ENCODE results near the gene SEZ6L2. TPM values are rescaled to one million over a fixed set of nuclear protein-coding genes. Genes with fewer than 3 reads are reported as not detected.
A peak's percentile ranks its signal among the peaks of the same experiment; 100 is the strongest.

Gene SEZ6L2
- total and polyA plus RNA-seq, 9 of the 15 experiments (the other 6 are each of a cell fraction or from before 2014, with no cell fraction given), result 0.10 to 2.1 (median 0.72) TPM

- TF ChIP-seq MED1 (CRISPR knock-in tag; IDR thresholded peaks at IDR 0.05; ENCODE audit: borderline replicate concordance) (no peak), EHMT2 (IDR thresholded peaks at IDR 0.05) (no peak), BHLHE40 (IDR thresholded peaks at IDR 0.05; ENCODE audit: low read length) (peak; percentile 92), CREB3L1 (IDR thresholded peaks at IDR 0.05; ENCODE audit: borderline replicate concordance, low read depth) (peak; percentile 86), MTA2 (IDR thresholded peaks at IDR 0.05; ENCODE audit: low read depth) (no peak), ARID3B (CRISPR knock-in tag; IDR thresholded peaks at IDR 0.05; ENCODE audit: borderline replicate concordance) (no peak), THRB (CRISPR knock-in tag; conservative IDR thresholded peaks at IDR 0.05) (0 out of 2 replicates have a peak, but pooled peaks have one; percentile 17), ATF2 (CRISPR knock-in tag; IDR thresholded peaks at IDR 0.05) (no peak), ZBTB2 (IDR thresholded peaks at IDR 0.05) (0 out of 2 replicates have a peak, but pooled peaks have one; percentile 32), SIN3B (IDR thresholded peaks at IDR 0.05; ENCODE audit: low read depth) (peak; percentile 17; the same call in 1 of the 2 replicates), ARHGAP35 (IDR thresholded peaks at IDR 0.05; ENCODE audit: partially characterized antibody) (no peak), MCM5 (IDR thresholded peaks at IDR 0.05; ENCODE audit: low read depth) (no peak), FOSL1 (tag; conservative IDR thresholded peaks at IDR 0.05) (0 out of 2 replicates have a peak, but pooled peaks have one; percentile 16), NFRKB (IDR thresholded peaks at IDR 0.05; ENCODE audit: low read depth) (peak; percentile 40; the same call in 1 of the 2 replicates), POLR3A (IDR thresholded peaks at IDR 0.05; ENCODE audit: borderline replicate concordance, extremely low read depth, insufficient read depth, insufficient read length) (no peak), SMARCC2 (IDR thresholded peaks at IDR 0.05; ENCODE audit: low read depth) (no peak), BMI1 (IDR thresholded peaks at IDR 0.05; ENCODE audit: low read length) (no peak), TEAD4 (IDR thresholded peaks at IDR 0.05; ENCODE audit: low read length) (peak; percentile 62), TEAD4 (CRISPR knock-in tag; IDR thresholded peaks at IDR 0.05; ENCODE audit: borderline replicate concordance) (no peak), ZNF589 (CRISPR knock-in tag; IDR thresholded peaks at IDR 0.05; ENCODE audit: low read depth) (no peak)
These were observed 36.3 kb downstream of the SEZ6L2 start, which contains the start of gene CDIPT (continued) for GRCh38 chr16:29862884-29863668.

All from K562 (cell line).